Vagina (tissue), 2 donors: ENCODE data around the gene PDE9A. TPM values are rescaled to one million over a fixed set of nuclear protein-coding genes. Genes with fewer than 3 reads are reported as not detected.
"Not testable (repeated sequence)": the region's sequence is repeated elsewhere in the genome, so short reads cannot be mapped to it uniquely, and the experiment has no call there.

Source experiments
- DNase-seq, 2 donors: peaks; one replicate each; pipeline ENCODE4 v3.0.0-alpha.2; 2017; ENCODE audit errors: extremely low spot score in 2 of 2
- H3K27ac ChIP-seq: fragments of 200-600 bp; sonication (generic); one replicate; pipeline ENCODE4 v1.5.1; 2019
- H3K27me3 ChIP-seq: fragments of 200-600 bp; sonication (generic); one replicate; pipeline ENCODE4 v1.5.1; 2019
- H3K36me3 ChIP-seq, 2 donors: fragments of 200-600 bp; sonication (generic); one replicate each; pipeline ENCODE4 v1.5.1; 2017 to 2019
- H3K4me1 ChIP-seq: fragments of 200-600 bp; sonication (generic); one replicate; pipeline ENCODE4 v1.5.1; 2019
- H3K4me3 ChIP-seq, 2 donors: fragments of 200-600 bp; sonication (generic); 1 replicate in 1 of 2; 2 replicates in 1 of 2; pipeline ENCODE4 v1.5.1; 2016 to 2019
- H3K9me3 ChIP-seq: fragments of 200-600 bp; sonication (generic); one replicate; pipeline ENCODE4 v1.5.1; 2019
- POLR2A ChIP-seq, 2 donors: fragments of 450-650 bp; IDR thresholded peaks; one replicate each; pipeline ENCODE4 v1.6.1; 2017; ENCODE audit warnings: antibody characterized with exemption in 2 of 2, mild to moderate bottlenecking in 2 of 2, moderate library complexity in 2 of 2
- POLR2AphosphoS5 ChIP-seq, 2 donors: sonication (generic); formaldehyde crosslinking; IDR thresholded peaks; one replicate each; pipeline ENCODE4 v1.9.0; 2017; ENCODE audit warnings: antibody characterized with exemption in 2 of 2, mild to moderate bottlenecking in 2 of 2, low read depth in 1 of 2; ENCODE audit not compliant: insufficient read depth in 1 of 2
- intact Hi-C: fragments of 100-400 bp; cut with DNase I; formaldehyde crosslinking; loops from one replicate; pipeline ENCODE4 v1.15.1; 2023
- total RNA-seq: library from RNA; depleted of rRNA; stranded (reverse); fragments of >200 nt; gene quantifications from one replicate; pipeline ENCODE4 v1.2.3, GENCODE V29; 2016
- TF ChIP-seq, protein P1 (sequence below), 3 experiments: fragments of 450-650 bp in 2 of 3; fragments of 200-600 bp in 1 of 3; sonication (generic) in 1 of 3; IDR thresholded peaks; one replicate each; pipeline ENCODE4 v1.5.1; 2017 to 2019; ENCODE audit warnings: antibody characterized with exemption in 3 of 3, mild to moderate bottlenecking in 2 of 3, moderate library complexity in 2 of 3

PDE9A gene
- total RNA-seq, 1 donor from 2014 or later, result 9.6 TPM

DNA sequence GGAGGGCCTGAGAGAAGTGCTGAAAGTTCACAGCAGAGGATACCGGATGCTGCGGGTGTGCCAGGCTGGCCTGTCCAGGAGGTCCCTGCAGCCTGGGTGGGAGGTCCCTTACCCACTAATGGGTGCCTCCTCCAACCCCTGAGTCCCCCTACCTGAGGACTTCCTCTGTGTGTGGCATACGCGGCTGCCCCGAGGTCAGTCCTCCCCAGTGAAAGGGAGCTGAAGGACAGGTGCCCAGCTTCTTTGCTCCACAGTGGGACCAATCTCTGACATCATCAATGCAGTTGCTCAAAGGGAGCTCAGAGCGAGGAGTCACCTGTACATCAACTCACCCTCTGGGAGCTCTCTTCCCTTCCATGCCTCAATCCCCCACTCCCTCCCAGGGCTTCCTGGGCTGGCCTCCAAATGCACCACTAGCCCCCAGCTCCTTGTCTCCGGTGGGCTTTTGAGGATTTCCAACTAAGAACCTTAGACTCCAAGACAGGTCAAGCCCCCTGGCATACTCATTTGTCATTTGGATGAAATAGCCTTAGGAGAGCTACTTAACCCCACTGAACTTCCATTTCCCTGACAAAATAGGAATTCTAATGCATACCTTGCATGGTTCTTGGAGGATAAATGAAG is 53.9 kb downstream of the PDE9A start:
- Histone ChIP-seq H3K4me1 (no peaks in the 10 kb centered on the region), H3K36me3 (no peaks in the 10 kb centered on the region), H3K27ac (no peak overlapping the region), H3K4me3 (no peak overlapping the region), H3K9me3 (no peaks in the 10 kb centered on the region), H3K27me3 (no peaks in the 10 kb centered on the region)
- DNase-seq, result no peak
- intact Hi-C loops, result no loop called here
- TF ChIP-seq, protein P1, sequence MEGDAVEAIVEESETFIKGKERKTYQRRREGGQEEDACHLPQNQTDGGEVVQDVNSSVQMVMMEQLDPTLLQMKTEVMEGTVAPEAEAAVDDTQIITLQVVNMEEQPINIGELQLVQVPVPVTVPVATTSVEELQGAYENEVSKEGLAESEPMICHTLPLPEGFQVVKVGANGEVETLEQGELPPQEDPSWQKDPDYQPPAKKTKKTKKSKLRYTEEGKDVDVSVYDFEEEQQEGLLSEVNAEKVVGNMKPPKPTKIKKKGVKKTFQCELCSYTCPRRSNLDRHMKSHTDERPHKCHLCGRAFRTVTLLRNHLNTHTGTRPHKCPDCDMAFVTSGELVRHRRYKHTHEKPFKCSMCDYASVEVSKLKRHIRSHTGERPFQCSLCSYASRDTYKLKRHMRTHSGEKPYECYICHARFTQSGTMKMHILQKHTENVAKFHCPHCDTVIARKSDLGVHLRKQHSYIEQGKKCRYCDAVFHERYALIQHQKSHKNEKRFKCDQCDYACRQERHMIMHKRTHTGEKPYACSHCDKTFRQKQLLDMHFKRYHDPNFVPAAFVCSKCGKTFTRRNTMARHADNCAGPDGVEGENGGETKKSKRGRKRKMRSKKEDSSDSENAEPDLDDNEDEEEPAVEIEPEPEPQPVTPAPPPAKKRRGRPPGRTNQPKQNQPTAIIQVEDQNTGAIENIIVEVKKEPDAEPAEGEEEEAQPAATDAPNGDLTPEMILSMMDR (IDR thresholded peaks at IDR 0.05), result no peak
- TF ChIP-seq POLR2AphosphoS5 (IDR thresholded peaks at IDR 0.05; ENCODE audit: insufficient read depth in 1 of 2, low read depth in 1 of 2), result no peak
- no peak for TF ChIP-seq POLR2A (IDR thresholded peaks at IDR 0.05)

DNA sequence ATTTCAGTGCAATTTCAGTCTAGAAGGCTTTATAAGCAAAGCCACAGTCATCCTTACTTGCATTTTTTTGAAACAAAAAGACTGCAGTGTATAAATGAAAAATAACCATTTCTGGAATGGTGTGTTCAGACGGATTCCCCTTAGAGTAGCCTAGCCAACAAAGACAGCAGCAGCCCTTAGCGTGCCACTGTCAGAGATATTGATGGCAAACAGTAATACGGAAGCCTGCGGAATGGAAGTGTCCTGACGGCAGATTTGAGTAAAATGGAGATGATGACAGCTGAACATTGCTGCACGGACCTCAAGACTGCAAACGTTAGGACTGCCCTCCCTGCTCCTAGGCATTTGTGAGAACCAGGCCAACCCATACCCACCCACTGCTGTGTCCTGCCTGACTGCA is 54.7 kb downstream of the PDE9A start:
- intact Hi-C loops, result no loop called here

DNA sequence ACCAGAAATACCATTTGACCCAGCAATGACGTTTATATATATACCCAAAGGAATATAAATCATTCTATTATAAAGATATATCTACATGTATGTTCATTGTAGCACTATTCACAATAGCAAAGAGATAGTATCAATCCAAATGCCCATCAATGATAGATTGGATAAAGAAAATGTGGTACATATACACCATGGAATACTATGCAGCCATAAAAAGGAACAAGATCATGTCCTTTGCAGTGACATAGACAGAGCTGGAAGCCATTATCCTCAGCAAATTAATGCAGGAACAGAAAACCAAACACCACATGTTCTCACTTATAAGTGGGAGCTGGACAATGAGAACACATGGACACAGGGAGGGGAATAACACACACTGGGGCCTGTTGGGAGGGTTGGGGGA is 55.5 kb downstream of the PDE9A start:
- H3K27me3 ChIP-seq, intact Hi-C loops, H3K36me3 ChIP-seq, H3K27ac ChIP-seq, DNase-seq, H3K4me1 ChIP-seq, H3K4me3 ChIP-seq, H3K9me3 ChIP-seq: not testable (repeated sequence)

More for the DNA sequence above, 54.7 kb downstream of the PDE9A start:
- H3K36me3 ChIP-seq, result no peaks in the 10 kb centered on the region
- no peaks in the 10 kb centered on the region for H3K4me1 ChIP-seq
- no peaks in the 10 kb centered on the region for H3K27me3 ChIP-seq
- DNase-seq, result no peak
- no peak overlapping the region for H3K27ac ChIP-seq
- H3K4me3 ChIP-seq, result no peak overlapping the region
- no peaks in the 10 kb centered on the region for H3K9me3 ChIP-seq
- TF ChIP-seq POLR2A (IDR thresholded peaks at IDR 0.05), result no peak
- TF ChIP-seq, protein P1 (IDR thresholded peaks at IDR 0.05), result no peak
- no peak for TF ChIP-seq POLR2AphosphoS5 (IDR thresholded peaks at IDR 0.05; ENCODE audit: insufficient read depth in 1 of 2, low read depth in 1 of 2)

DNA sequence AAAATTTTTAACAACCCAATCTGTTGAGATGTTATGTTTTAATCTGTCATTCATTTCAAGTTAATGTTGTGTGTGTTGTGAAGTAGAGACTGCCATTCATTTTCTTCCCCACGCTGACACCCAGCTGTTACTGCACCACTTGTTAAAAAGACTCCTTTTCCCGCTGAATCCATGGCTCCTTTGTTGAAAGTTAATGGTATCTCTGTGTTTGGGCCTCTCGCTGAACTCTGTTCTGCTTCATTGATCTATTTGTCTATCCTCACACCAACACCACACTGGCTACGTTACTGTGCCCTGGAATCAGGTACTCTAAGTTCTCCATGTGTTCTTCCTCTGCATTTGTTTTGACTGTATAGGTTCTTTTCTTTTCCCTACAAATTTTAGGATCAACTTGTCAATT is 58.2 kb downstream of the PDE9A start:
- intact Hi-C loops, result no loop called here
- H3K27me3 ChIP-seq, result no peaks in the 10 kb centered on the region
- TF ChIP-seq POLR2AphosphoS5 (IDR thresholded peaks at IDR 0.05; ENCODE audit: insufficient read depth in 1 of 2, low read depth in 1 of 2) (no peak), POLR2A (IDR thresholded peaks at IDR 0.05) (no peak)
- TF ChIP-seq, protein P1 (IDR thresholded peaks at IDR 0.05), result no peak
- no peaks in the 10 kb centered on the region for H3K36me3 ChIP-seq
- no peak overlapping the region for H3K27ac ChIP-seq
- H3K4me1 ChIP-seq, result no peaks in the 10 kb centered on the region
- no peak overlapping the region for H3K4me3 ChIP-seq
- DNase-seq, result no peak
- no peaks in the 10 kb centered on the region for H3K9me3 ChIP-seq

DNA sequence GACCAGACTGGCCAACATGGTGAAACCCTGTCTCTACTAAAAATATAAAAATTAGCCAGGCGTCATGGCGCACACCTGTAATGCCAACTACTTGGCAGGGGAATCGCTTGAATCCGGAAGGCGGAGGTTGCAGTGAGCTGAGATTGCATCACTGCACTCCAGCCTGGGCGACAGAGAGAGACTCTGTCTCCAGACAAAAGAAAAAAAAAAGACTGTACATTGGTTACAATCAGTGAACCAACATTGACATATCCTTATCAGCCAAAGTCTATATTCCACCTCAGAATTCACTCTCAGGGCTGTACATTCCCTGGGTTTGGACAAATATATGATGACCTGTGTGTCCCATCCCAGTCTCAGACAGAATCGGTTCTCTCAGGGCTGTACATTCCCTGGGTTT is 62.0 kb downstream of the PDE9A start:
- H3K4me3 ChIP-seq, H3K4me1 ChIP-seq, DNase-seq, H3K36me3 ChIP-seq, H3K27ac ChIP-seq, intact Hi-C loops, H3K27me3 ChIP-seq, H3K9me3 ChIP-seq: not testable (repeated sequence)

DNA sequence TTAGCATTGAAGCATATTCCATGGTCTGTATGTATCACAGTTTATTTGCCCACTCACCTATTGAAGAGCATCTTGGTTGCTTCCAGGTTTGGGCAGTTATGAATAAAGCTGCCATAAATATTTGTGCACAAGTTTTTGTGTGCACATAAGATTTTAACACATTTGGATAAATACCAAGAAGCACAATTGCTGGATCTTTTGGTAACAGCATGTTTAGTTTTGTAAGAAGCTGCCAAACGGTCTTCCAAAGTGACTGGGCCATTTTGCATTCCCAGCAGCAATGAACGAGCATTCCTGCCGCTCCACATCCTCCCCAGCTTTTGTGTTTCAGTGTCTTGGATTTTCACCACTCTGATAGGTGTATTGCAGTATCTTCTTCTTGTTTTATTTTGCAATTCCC is 62.7 kb downstream of the PDE9A start:
- H3K36me3 ChIP-seq, result no peaks in the 10 kb centered on the region
- no peak for DNase-seq
- H3K4me3 ChIP-seq, result no peak overlapping the region
- H3K4me1 ChIP-seq, result no peaks in the 10 kb centered on the region
- TF ChIP-seq POLR2AphosphoS5 (IDR thresholded peaks at IDR 0.05; ENCODE audit: insufficient read depth in 1 of 2, low read depth in 1 of 2) (no peak), POLR2A (IDR thresholded peaks at IDR 0.05) (no peak)
- TF ChIP-seq, protein P1 (IDR thresholded peaks at IDR 0.05), result no peak
- no peaks in the 10 kb centered on the region for H3K27me3 ChIP-seq
- intact Hi-C loops, result no loop called here
- H3K9me3 ChIP-seq, result no peaks in the 10 kb centered on the region
- H3K27ac ChIP-seq, result no peak overlapping the region

DNA sequence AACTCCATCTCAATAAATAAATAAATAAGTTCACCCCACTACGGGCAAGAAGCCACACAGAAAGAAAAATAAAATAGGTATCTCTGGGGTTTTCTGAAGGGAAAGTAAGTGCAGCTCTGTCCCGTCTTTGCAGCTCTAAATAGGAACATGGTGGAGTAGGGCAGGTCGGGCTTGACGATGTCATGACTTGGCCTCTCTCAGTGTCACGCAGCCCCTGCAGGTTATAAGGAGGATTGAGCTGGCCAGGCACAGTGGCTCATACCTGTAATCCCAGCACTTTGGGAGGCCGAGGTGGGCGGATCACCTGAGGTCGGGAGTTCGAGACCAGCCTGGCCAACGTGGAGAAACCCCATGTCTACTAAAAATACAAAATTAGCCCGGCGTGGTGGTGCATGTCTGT is 67.1 kb downstream of the PDE9A start:
- H3K4me3 ChIP-seq, H3K4me1 ChIP-seq, H3K27ac ChIP-seq, H3K36me3 ChIP-seq, H3K27me3 ChIP-seq, H3K9me3 ChIP-seq, DNase-seq, intact Hi-C loops: not testable (repeated sequence)
